ENCODE results near the gene EML6. TPM values are rescaled to one million over a fixed set of nuclear protein-coding genes. Genes with fewer than 3 reads are reported as not detected.

EML6 gene
- total RNA-seq, 2 experiments from 2014 or later, result 0.96 to 1.2 TPM

DNA sequence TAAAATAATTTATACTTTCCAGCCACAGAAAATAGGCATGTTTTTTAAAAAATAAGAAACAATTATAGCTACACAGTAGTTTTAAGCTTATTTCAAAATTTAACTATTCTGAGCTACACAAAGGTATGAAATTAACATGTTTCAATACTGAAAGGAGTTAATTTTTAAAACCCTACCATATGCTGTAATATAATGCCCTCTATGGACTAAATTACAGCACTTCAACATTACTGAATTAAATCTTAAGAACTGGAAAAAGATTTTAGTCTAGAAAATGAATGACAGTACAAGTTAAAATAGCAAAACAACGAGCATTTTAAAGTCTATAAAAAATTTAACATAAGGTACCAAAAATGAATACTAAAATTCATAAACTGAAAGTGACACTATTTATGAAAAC, 290.5 kb downstream of the EML6 start:
- no peaks in the 10 kb centered on the region for H3K27me3 Mint-ChIP-seq
- peaks cover 32% of the 10 kb centered on the region for H3K4me1 Mint-ChIP-seq
- no peak overlapping the region for H3K27ac Mint-ChIP-seq
- ChIA-PET POLR2A (no interaction called here), CTCF (interaction anchor here (1.5 kb wide), 1 partner anchor 14 kb away, joined by 3 read pairs; no protein-coding TSS in a partner anchor)
- H3K36me3 Mint-ChIP-seq (ENCODE audit: low read depth), result peaks cover 13% of the 10 kb centered on the region
- no peaks in the 10 kb centered on the region for H3K9me3 Mint-ChIP-seq
- H3K4me3 Mint-ChIP-seq, result no peak overlapping the region
- DNase-seq, result no peak

DNA sequence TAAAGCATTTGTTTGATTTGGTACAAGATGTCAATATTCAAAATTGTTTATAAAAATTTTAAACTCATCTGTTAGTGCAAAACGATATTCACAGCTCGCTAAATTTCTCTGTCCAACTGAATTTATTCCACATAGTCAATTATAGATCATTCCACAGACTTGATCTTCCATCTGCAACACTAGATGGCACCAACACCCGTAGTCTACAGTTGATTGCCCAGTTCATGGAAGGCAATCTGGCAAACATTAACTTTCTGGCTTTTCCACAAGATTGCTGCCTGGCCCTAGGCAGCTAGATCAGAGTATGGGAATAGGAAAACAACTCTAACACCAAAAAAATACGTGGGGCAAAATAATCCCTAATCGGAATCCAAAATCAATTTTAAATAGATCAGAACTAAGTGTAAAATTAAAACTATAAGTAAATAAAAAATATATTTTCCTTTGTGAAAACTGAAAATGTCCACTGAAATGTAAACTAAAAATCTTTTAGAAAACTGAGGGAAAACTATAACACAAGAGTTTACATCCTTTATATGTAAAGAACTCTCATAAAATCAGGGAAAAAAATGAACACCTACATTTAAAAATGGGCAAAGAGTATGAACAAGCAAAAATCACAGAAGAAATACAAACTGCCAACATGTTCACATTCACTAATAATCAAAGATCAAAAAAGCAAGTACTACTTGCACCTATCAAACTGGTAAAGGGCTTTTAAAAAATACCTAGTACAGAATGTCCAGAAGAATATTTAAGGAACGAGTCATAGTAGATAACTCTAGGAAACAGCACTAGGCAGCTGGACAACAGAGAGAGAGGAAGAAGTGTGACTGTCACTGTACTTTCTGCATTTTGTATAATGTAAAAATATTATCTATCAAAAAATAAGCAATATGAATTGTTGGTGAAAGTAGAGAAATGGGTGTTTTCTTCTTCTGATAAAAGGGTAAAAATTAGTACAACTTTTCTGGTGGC, 291.8 kb downstream of the EML6 start:
- ChIA-PET CTCF (interaction anchor here (0.6 to 1.2 kb wide), 2 partner anchors 163 to 402 kb away, joined by 3 to 4 read pairs; no protein-coding TSS in a partner anchor), POLR2A (no interaction called here)
- Mint-ChIP-seq H3K27me3 (no peaks in the 10 kb centered on the region), H3K9me3 (no peaks in the 10 kb centered on the region), H3K4me3 (no peak overlapping the region), H3K36me3 (ENCODE audit: low read depth) (peaks cover 22% of the 10 kb centered on the region), H3K27ac (no peak overlapping the region), H3K4me1 (peaks cover 25% of the 10 kb centered on the region)
- peak; percentile 56 for DNase-seq

DNA sequence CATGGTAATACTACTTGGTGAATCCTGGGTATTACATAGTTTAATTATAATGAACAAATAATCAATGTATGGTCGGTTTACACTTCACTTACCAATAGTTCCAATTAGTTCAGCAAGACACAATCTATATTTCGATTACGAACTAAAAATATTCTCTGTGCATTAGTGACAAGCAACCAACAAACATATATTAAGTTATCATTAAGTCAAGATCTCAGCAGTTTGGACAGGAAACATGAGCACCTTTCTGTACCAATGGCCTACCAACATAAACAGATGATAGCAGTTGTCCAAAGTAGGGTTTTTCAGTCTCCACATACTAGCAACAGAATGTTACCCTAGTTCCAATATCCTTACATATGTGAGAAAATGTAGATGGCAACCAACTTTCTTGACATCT, 294.0 kb downstream of the EML6 start:
- CTCF ChIA-PET, result no interaction called here
- Mint-ChIP-seq H3K36me3 (ENCODE audit: low read depth) (peaks cover 23% of the 10 kb centered on the region), H3K9me3 (no peaks in the 10 kb centered on the region)

DNA sequence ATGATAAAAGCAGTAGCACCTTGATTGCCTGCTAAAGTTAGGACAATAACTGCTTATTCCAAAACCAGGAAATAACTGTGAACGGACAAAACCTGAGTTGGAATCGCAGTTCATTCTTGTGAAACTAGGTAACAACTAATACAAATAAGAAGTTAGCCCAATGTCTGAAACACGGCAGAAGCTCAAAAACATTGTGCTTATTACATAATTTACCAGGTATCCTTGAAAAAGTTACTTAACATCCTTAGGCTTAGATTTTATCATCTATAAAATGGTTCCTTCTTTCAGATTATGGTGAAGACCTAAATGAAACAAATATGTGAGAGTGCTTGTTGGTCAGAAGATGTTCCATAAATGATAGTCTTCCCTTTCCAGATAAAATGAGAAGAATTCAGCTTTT, 294.4 kb downstream of the EML6 start:
- Mint-ChIP-seq H3K36me3 (ENCODE audit: low read depth) (peaks cover 23% of the 10 kb centered on the region), H3K27ac (no peak overlapping the region), H3K4me3 (no peak overlapping the region), H3K27me3 (no peaks in the 10 kb centered on the region), H3K9me3 (no peaks in the 10 kb centered on the region), H3K4me1 (peaks cover 9% of the 10 kb centered on the region)
- ChIA-PET CTCF (interaction anchor here (0.7 to 1.6 kb wide), 2 partner anchors 16 to 97 kb away, joined by 3 to 6 read pairs; no protein-coding TSS in a partner anchor), POLR2A (no interaction called here)
- no peak for DNase-seq

More for the DNA sequence above, 294.0 kb downstream of the EML6 start:
- Mint-ChIP-seq H3K27ac (no peak overlapping the region), H3K27me3 (no peaks in the 10 kb centered on the region), H3K4me3 (no peak overlapping the region), H3K4me1 (peaks cover 9% of the 10 kb centered on the region)
- POLR2A ChIA-PET, result no interaction called here
- no peak for DNase-seq

DNA sequence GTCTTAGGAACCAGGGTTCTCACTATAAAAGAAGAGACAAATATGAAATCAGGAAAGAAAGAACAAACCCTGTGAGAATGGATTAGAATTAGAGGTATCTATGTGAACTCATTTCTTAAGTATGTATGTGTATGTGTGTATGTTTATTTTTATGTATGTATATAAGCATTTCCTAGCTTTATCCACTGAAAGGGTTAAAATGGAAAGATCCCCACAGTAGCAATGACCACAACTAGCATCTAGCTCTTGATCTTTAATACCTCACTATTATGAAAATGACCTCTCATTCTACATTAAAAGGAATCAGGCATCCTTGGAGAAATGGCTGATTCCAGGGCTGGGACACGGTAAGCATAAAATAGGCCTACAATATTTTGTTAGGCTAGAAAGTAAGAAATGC, 295.2 kb downstream of the EML6 start:
- Mint-ChIP-seq H3K36me3 (ENCODE audit: low read depth) (peaks cover 23% of the 10 kb centered on the region), H3K4me3 (no peak overlapping the region), H3K27ac (no peak overlapping the region), H3K9me3 (no peaks in the 10 kb centered on the region), H3K27me3 (no peaks in the 10 kb centered on the region), H3K4me1 (peaks cover 7% of the 10 kb centered on the region)
- POLR2A ChIA-PET, result no interaction called here
- CTCF ChIA-PET, result interaction anchor here (0.7 to 1.6 kb wide), 2 partner anchors 15 to 96 kb away, joined by 3 to 6 read pairs; no protein-coding TSS in a partner anchor
- no peak for DNase-seq

DNA sequence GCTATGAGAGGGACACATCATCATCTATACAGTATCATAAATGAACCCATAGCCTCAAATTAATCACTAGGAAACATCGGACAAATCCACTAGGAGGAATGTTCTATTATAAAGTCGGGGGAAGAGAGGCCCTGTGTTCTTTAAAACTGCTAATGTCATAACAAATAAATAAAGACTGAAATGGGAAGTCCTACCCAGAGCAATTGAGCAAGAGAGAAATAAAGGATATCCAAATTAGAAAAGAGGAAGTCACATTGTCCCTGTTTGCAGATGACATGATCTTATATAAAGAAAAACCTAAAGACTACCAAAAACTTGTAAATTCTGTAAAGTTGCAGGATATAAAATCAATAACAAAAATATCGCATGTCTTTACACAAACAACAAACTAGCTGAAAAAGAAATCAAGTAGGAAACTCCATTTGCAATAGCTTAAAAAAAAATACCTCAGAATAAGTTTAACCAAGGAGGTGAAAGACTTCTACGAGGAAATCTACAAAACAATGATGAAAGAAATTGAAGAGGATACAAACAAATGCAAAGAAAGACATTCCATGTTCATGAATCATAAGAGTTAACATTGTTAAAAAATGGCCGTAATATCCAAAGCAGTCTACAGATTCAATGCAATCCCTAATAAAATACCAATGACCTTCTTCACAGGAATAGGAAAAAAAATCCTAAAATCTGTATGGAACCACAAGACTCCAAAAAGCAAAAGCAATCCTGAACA, 296.2 kb downstream of the EML6 start:
- CTCF ChIA-PET, result interaction anchor here (1.6 kb wide), 1 partner anchor 14 kb away, joined by 6 read pairs; no protein-coding TSS in a partner anchor
- H3K4me1 Mint-ChIP-seq, result peaks cover 7% of the 10 kb centered on the region

More for the DNA sequence above, 296.2 kb downstream of the EML6 start:
- Mint-ChIP-seq H3K4me3 (no peak overlapping the region), H3K9me3 (no peaks in the 10 kb centered on the region), H3K27ac (no peak overlapping the region), H3K36me3 (ENCODE audit: low read depth) (peaks cover 23% of the 10 kb centered on the region), H3K27me3 (no peaks in the 10 kb centered on the region)
- no peak for DNase-seq
- POLR2A ChIA-PET, result no interaction called here

Measured in activated CD4-positive, alpha-beta T cell treated with anti-CD3 and anti-CD28 coated beads, Interleukin-2, amount 10 ng/mL, durations not matched to agents 7 days and 5 days (primary cell).